Keratinocyte (primary cell): Measurements from ENCODE around the gene MID1. TPM values are rescaled to one million over a fixed set of nuclear protein-coding genes. Genes with fewer than 3 reads are reported as not detected.

Experiments
- DNase-seq: peaks from one replicate; pipeline ENCODE4 v3.0.0-alpha.2; 2011; ENCODE audit warnings: low read depth, missing footprints, low spot score
- FAIRE-seq: peaks from 2 replicates; lab custom pipeline; 2011; peaks lifted over from hg19 to GRCh38; lab: Jason Lieb, UNC
- H2AFZ ChIP-seq: 2 replicates; pipeline ENCODE4 v1.6.0; 2012; ENCODE audit warnings: low read length, control low read depth, inconsistent platforms; ENCODE audit not compliant: control insufficient read depth
- H3K27ac ChIP-seq: 2 replicates; pipeline ENCODE4 v1.5.1; 2011; ENCODE audit warnings: low read length; ENCODE audit not compliant: control insufficient read depth, insufficient read depth
- H3K27me3 ChIP-seq: 3 replicates; pipeline ENCODE4 v1.6.0; 2011; ENCODE audit warnings: low read length; ENCODE audit not compliant: control insufficient read depth, insufficient read depth; ENCODE audit errors: extremely low read depth
- H3K36me3 ChIP-seq, 2 experiments: 2 replicates in 1 of 2; 3 replicates in 1 of 2; pipeline ENCODE4 v1.5.1; 2011; ENCODE audit warnings: low read length in 2 of 2, mild to moderate bottlenecking in 1 of 2; ENCODE audit not compliant: control insufficient read depth in 2 of 2, insufficient read depth in 2 of 2; ENCODE audit errors: extremely low read depth in 1 of 2
- H3K4me1 ChIP-seq: 3 replicates; pipeline ENCODE4 v1.5.1; 2011; ENCODE audit warnings: low read length; ENCODE audit not compliant: control insufficient read depth, insufficient read depth; ENCODE audit errors: extremely low read depth
- H3K4me2 ChIP-seq: 3 replicates; pipeline ENCODE4 v1.6.0; 2011; ENCODE audit warnings: low read depth, low read length; ENCODE audit not compliant: control insufficient read depth, insufficient read depth; ENCODE audit errors: extremely low read depth
- H3K4me3 ChIP-seq, 3 experiments: fragments of 200-600 bp in 1 of 3; sonication (generic) in 1 of 3; 2 replicates in 2 of 3; 3 replicates in 1 of 3; pipeline ENCODE4 v1.5.1; 2011 to 2016; ENCODE audit warnings: low read length in 3 of 3, mild to moderate bottlenecking in 3 of 3, control low read depth in 2 of 3, inconsistent platforms in 1 of 3, low read depth in 1 of 3, mixed read lengths in 1 of 3, mixed run types in 1 of 3, moderate library complexity in 1 of 3; ENCODE audit not compliant: control insufficient read depth in 2 of 3, insufficient read depth in 2 of 3; ENCODE audit errors: extremely low read depth in 1 of 3
- H3K79me2 ChIP-seq: 2 replicates; pipeline ENCODE4 v1.6.0; 2012; ENCODE audit warnings: low read length; ENCODE audit not compliant: control insufficient read depth, insufficient read depth
- H3K9ac ChIP-seq: 3 replicates; pipeline ENCODE4 v1.6.0; 2011; ENCODE audit warnings: low read length; ENCODE audit not compliant: control insufficient read depth, insufficient read depth; ENCODE audit errors: extremely low read depth
- H3K9me1 ChIP-seq: 3 replicates; pipeline ENCODE4 v1.6.0; 2011; ENCODE audit warnings: low read length; ENCODE audit not compliant: control insufficient read depth, insufficient read depth; ENCODE audit errors: extremely low read depth
- H3K9me3 ChIP-seq: 2 replicates; pipeline ENCODE4 v1.5.1; 2012; ENCODE audit warnings: low read depth, low read length; ENCODE audit not compliant: control insufficient read depth
- H4K20me1 ChIP-seq: 3 replicates; pipeline ENCODE4 v1.6.0; 2011; ENCODE audit warnings: low read length; ENCODE audit not compliant: control insufficient read depth, insufficient read depth; ENCODE audit errors: extremely low read depth
- EZH2 ChIP-seq: IDR thresholded peaks from one replicate; pipeline ENCODE4 v1.6.1; 2012; ENCODE audit warnings: inconsistent platforms, mild to moderate bottlenecking, low read length, moderate library complexity
- dilution Hi-C: fragments of 300-500 bp; cut with MboI; formaldehyde crosslinking; loops from one replicate; pipeline ENCODE4 v1.7.0; 2020; ENCODE audit warnings: low sequenced_read_pairs; ENCODE audit not compliant: extremely low pct_ligation_motif_present
- polyA plus RNA-seq, 5 experiments: library from polyadenylated mRNA; depleted of rRNA in 3 of 5; stranded (reverse) in 3 of 5; stranded (forward) in 1 of 5; unstranded in 1 of 5; fragments of >200 nt; gene quantifications; 1 replicate in 1 of 5; 2 replicates in 3 of 5; 3 replicates in 1 of 5; pipeline versions ENCODE4 v1.2.1 to v1.2.3, GENCODE V29; 2011 to 2012; ENCODE audit warnings: missing spikeins in 2 of 5, low read depth in 1 of 5, low replicate concordance in 1 of 5
- TF ChIP-seq, protein P1 (sequence below), 3 experiments: IDR thresholded peaks in 1 of 3; conservative IDR thresholded peaks in 1 of 3; optimal IDR thresholded peaks in 1 of 3; 2 replicates in 2 of 3; 3 replicates in 1 of 3; pipeline versions ENCODE3 to v1.5.1; 2011; ENCODE audit warnings: low read length in 3 of 3, mild to moderate bottlenecking in 3 of 3, moderate library complexity in 2 of 3, control low read depth in 1 of 3, inconsistent platforms in 1 of 3; ENCODE audit not compliant: insufficient read depth in 2 of 3; ENCODE audit errors: extremely low read depth in 1 of 3

The MID1 gene
- polyA plus RNA-seq, 1 donor (not counting 4 experiments of a cell fraction or from before 2014, with no cell fraction given) = 9.2 TPM

- Histone ChIP-seq H3K9ac (no peak overlapping the region), H3K4me2 (no peak overlapping the region), H3K4me3 (no peak overlapping the region), H3K27me3 (no peaks in the 10 kb centered on the region), H3K27ac (no peak overlapping the region), H4K20me1 (no peaks in the 10 kb centered on the region), H2AFZ (no peak overlapping the region), H3K9me1 (no peaks in the 10 kb centered on the region), H3K4me1 (no peaks in the 10 kb centered on the region), H3K36me3 (no peaks in the 10 kb centered on the region), H3K79me2 (peaks cover 58% of the 10 kb centered on the region), H3K9me3 (no peaks in the 10 kb centered on the region)
- TF ChIP-seq, protein P1, sequence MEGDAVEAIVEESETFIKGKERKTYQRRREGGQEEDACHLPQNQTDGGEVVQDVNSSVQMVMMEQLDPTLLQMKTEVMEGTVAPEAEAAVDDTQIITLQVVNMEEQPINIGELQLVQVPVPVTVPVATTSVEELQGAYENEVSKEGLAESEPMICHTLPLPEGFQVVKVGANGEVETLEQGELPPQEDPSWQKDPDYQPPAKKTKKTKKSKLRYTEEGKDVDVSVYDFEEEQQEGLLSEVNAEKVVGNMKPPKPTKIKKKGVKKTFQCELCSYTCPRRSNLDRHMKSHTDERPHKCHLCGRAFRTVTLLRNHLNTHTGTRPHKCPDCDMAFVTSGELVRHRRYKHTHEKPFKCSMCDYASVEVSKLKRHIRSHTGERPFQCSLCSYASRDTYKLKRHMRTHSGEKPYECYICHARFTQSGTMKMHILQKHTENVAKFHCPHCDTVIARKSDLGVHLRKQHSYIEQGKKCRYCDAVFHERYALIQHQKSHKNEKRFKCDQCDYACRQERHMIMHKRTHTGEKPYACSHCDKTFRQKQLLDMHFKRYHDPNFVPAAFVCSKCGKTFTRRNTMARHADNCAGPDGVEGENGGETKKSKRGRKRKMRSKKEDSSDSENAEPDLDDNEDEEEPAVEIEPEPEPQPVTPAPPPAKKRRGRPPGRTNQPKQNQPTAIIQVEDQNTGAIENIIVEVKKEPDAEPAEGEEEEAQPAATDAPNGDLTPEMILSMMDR (optimal IDR thresholded peaks at IDR 0.05 in 1 of 3, IDR thresholded peaks at IDR 0.05 in 1 of 3, conservative IDR thresholded peaks at IDR 0.05 in 1 of 3; ENCODE audit: extremely low read depth in 1 of 3, insufficient read depth in 2 of 3, low read length in 3 of 3) = no peak
- no peak for TF ChIP-seq EZH2
- dilution Hi-C loops = no loop called here
- no peak for DNase-seq
- FAIRE-seq = no peak
These were observed 12.3 kb downstream of the MID1 start for GRCh38 chrX:10608099-10608498.

DNA sequence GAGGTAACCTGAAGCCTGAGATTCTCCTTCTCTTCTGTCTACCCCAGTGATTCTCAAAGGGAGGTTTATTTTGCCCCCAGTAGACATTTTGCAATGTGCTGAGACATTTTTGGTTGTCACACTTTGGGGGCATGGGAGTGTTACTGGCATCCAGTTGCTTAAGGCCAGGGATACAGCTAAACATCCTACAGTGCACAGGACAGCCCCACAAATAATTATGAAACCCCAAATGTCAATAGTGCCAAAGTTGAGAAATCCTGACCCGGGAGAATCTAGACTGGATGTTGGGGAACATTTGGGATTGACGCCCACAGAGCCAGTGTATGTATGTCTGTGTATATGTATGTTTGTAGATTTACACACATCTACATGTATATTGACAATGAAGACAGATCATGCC lies 13.2 kb downstream of the MID1 start:
- dilution Hi-C loops = no loop called here
- Histone ChIP-seq H3K9ac (no peak overlapping the region), H2AFZ (no peak overlapping the region), H3K4me3 (no peak overlapping the region), H3K4me1 (no peaks in the 10 kb centered on the region), H3K27ac (no peak overlapping the region), H3K36me3 (no peaks in the 10 kb centered on the region), H3K9me1 (no peaks in the 10 kb centered on the region), H3K27me3 (no peaks in the 10 kb centered on the region), H3K4me2 (no peak overlapping the region), H3K79me2 (peaks cover 52% of the 10 kb centered on the region), H4K20me1 (no peaks in the 10 kb centered on the region), H3K9me3 (no peaks in the 10 kb centered on the region)
- DNase-seq = no peak
- TF ChIP-seq, protein P1 (optimal IDR thresholded peaks at IDR 0.05 in 1 of 3, IDR thresholded peaks at IDR 0.05 in 1 of 3, conservative IDR thresholded peaks at IDR 0.05 in 1 of 3; ENCODE audit: extremely low read depth in 1 of 3, insufficient read depth in 2 of 3, low read length in 3 of 3) = no peak
- no peak for TF ChIP-seq EZH2
- FAIRE-seq = no peak
